Measurements from ENCODE around the gene CCDC142. TPM values are rescaled to one million over a fixed set of nuclear protein-coding genes. Genes with fewer than 3 reads are reported as not detected.
A peak's percentile ranks its signal among the peaks of the same experiment; 100 is the strongest.

Gene CCDC142
- polyA plus RNA-seq, 1 donor from 2014 or later: 21.6 TPM

GRCh38 chr2:74507145-74507925 lies 24.5 kb upstream of the CCDC142 start, which contains the start of gene PCGF1:
PCGF1 (minus strand) TSS chr2:74507695; CDS start chr2:74507668, 27 bp downstream.
- peak within 1 kb of the TSS; percentile 92 for H3K9ac ChIP-seq (ENCODE audit: low read length)
- no peaks in the 10 kb centered on the region for H3K9me2 ChIP-seq (ENCODE audit: insufficient read depth, low read length)
- H3K27ac ChIP-seq (ENCODE audit: low read length): peak within 1 kb of the TSS; percentile 98
- TF ChIP-seq EZH2 (IDR thresholded peaks at IDR 0.05; ENCODE audit: borderline replicate concordance, insufficient read depth, low read length, poor library complexity, severe bottlenecking): no peak
- peak; percentile 72 for TF ChIP-seq EP300 (conservative IDR thresholded peaks at IDR 0.05; ENCODE audit: poor library complexity, severe bottlenecking)
- TF ChIP-seq CTCF (IDR thresholded peaks at IDR 0.05; ENCODE audit: poor library complexity, severe bottlenecking): peak; percentile 75
- TF ChIP-seq MXI1 (conservative IDR thresholded peaks at IDR 0.05; ENCODE audit: poor library complexity, severe bottlenecking): peak; percentile 75
- TF ChIP-seq SMC3 (conservative IDR thresholded peaks at IDR 0.05; ENCODE audit: poor library complexity): peak; percentile 72
- peak; percentile 92 for TF ChIP-seq POLR2AphosphoS5 (IDR thresholded peaks at IDR 0.05)
- TF ChIP-seq REST (IDR thresholded peaks at IDR 0.05; ENCODE audit: borderline replicate concordance): peak; percentile 16
- peak; percentile 59 for TF ChIP-seq RAD21 (conservative IDR thresholded peaks at IDR 0.05)
- TF ChIP-seq TAF1 (IDR thresholded peaks at IDR 0.05; ENCODE audit: low read depth): peak; percentile 91
- no peaks in the 10 kb centered on the region for H4K20me1 ChIP-seq (ENCODE audit: insufficient read depth)
- peak within 1 kb of the TSS; percentile 88 for H2AFZ ChIP-seq (ENCODE audit: low read depth, low read length)
- H3K27me3 ChIP-seq (ENCODE audit: insufficient read depth, low read depth, low read length): peaks cover 76% of the 10 kb centered on the region
- H3K79me2 ChIP-seq (replicated peaks; ENCODE audit: insufficient read depth, low read length): peaks cover 6% of the 10 kb centered on the region
- H3F3A ChIP-seq (ENCODE audit: insufficient read depth, low read length, poor library complexity, severe bottlenecking): peaks cover 3% of the 10 kb centered on the region
- H3K36me3 ChIP-seq (ENCODE audit: insufficient read depth, low read length): peaks cover 7% of the 10 kb centered on the region
- H3K4me2 ChIP-seq (ENCODE audit: low read length): peak within 1 kb of the TSS; percentile 91
- H3K9me3 ChIP-seq (ENCODE audit: low read length): no peaks in the 10 kb centered on the region
- peak within 1 kb of the TSS; percentile 70 for H3K4me3 ChIP-seq (ENCODE audit: low read length)

GRCh38 chr2:74505448-74506246 lies 22.8 kb upstream of the CCDC142 start:
- Histone ChIP-seq H2AFZ (ENCODE audit: low read depth, low read length) (no peak overlapping the region), H3K36me3 (ENCODE audit: insufficient read depth, low read length) (peaks cover 7% of the 10 kb centered on the region), H3K79me2 (replicated peaks; ENCODE audit: insufficient read depth, low read length) (peaks cover 6% of the 10 kb centered on the region), H4K20me1 (ENCODE audit: insufficient read depth) (no peaks in the 10 kb centered on the region), H3K4me3 (ENCODE audit: low read length) (peak overlapping the region; percentile 70), H3K4me2 (ENCODE audit: low read length) (no peak overlapping the region), H3K27me3 (ENCODE audit: insufficient read depth, low read depth, low read length) (peaks cover 76% of the 10 kb centered on the region), H3F3A (ENCODE audit: insufficient read depth, low read length, poor library complexity, severe bottlenecking) (peaks cover 3% of the 10 kb centered on the region), H3K27ac (ENCODE audit: low read length) (no peak overlapping the region), H3K9me2 (ENCODE audit: insufficient read depth, low read length) (no peaks in the 10 kb centered on the region), H3K9me3 (ENCODE audit: low read length) (no peaks in the 10 kb centered on the region), H3K9ac (ENCODE audit: low read length) (no peak overlapping the region)
- TF ChIP-seq TAF1 (IDR thresholded peaks at IDR 0.05; ENCODE audit: low read depth) (no peak), MXI1 (conservative IDR thresholded peaks at IDR 0.05; ENCODE audit: poor library complexity, severe bottlenecking) (no peak), SMC3 (conservative IDR thresholded peaks at IDR 0.05; ENCODE audit: poor library complexity) (no peak), POLR2AphosphoS5 (IDR thresholded peaks at IDR 0.05) (no peak), CTCF (IDR thresholded peaks at IDR 0.05; ENCODE audit: poor library complexity, severe bottlenecking) (no peak), EZH2 (IDR thresholded peaks at IDR 0.05; ENCODE audit: borderline replicate concordance, insufficient read depth, low read length, poor library complexity, severe bottlenecking) (no peak), EP300 (conservative IDR thresholded peaks at IDR 0.05; ENCODE audit: poor library complexity, severe bottlenecking) (no peak), RAD21 (conservative IDR thresholded peaks at IDR 0.05) (no peak), REST (IDR thresholded peaks at IDR 0.05; ENCODE audit: borderline replicate concordance) (no peak)
